GM19025 (cell line): ENCODE results near the gene OR2AJ1.

Experiments used
- ATAC-seq: cut with Tn5 transposase; IDR thresholded peaks from one replicate; pipeline ENCODE4 v1.9.1; 2021; ENCODE audit warnings: mild to moderate bottlenecking, low read depth, moderate library complexity; ENCODE audit not compliant: unreplicated experiment

The OR2AJ1 gene, protein sequence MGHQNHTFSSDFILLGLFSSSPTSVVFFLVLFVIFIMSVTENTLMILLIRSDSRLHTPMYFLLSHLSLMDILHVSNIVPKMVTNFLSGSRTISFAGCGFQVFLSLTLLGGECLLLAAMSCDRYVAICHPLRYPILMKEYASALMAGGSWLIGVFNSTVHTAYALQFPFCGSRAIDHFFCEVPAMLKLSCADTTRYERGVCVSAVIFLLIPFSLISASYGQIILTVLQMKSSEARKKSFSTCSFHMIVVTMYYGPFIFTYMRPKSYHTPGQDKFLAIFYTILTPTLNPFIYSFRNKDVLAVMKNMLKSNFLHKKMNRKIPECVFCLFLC

GRCh38 chr1:247924868-247925267 is at the start of gene OR2AJ1:
Gene OR2AJ1 (plus strand): TSS chr1:247924889. CDS start chr1:247933769, 8,880 bp downstream.
- no peak for ATAC-seq

- no peak for ATAC-seq
Measured at GRCh38 chr1:247883346-247883745, 41.3 kb upstream of the OR2AJ1 start.

- ATAC-seq: no peak
Measured at GRCh38 chr1:247884797-247885413, 39.8 kb upstream of the OR2AJ1 start.

DNA sequence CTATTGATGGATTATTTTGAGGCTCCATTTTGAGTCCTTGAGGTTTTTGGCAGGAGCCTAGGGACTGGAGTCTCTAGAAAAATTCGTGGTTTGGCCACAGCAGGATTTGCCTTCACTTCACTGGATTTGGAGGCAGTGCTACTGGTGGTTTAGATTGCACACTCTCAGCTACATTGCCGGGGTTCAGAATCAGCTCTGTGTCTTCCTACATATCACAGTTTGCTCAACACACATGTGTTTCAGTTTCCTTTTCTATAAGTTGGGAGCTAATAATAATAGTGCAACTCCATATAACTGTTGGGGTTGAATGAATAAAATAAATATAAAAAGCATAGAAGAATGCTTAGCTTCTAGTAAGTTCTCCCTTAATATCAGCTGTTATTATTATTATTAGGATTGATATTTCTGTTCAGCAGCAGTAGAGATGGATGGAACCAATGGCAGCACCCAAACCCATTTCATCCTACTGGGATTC is 29.5 kb upstream of the OR2AJ1 start, which contains the start of gene OR2W3:
Gene OR2W3, plus strand, starts transcription at position 425 of the 475 bp plus-strand sequence. Its CDS starts 0 bp downstream, at position 425.
- no peak for ATAC-seq

DNA sequence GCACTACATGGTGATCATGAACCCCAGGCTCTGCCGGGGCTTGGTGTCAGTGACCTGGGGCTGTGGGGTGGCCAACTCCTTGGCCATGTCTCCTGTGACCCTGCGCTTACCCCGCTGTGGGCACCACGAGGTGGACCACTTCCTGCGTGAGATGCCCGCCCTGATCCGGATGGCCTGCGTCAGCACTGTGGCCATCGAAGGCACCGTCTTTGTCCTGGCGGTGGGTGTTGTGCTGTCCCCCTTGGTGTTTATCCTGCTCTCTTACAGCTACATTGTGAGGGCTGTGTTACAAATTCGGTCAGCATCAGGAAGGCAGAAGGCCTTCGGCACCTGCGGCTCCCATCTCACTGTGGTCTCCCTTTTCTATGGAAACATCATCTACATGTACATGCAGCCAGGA is 28.7 kb upstream of the OR2AJ1 start:
- no peak for ATAC-seq

DNA sequence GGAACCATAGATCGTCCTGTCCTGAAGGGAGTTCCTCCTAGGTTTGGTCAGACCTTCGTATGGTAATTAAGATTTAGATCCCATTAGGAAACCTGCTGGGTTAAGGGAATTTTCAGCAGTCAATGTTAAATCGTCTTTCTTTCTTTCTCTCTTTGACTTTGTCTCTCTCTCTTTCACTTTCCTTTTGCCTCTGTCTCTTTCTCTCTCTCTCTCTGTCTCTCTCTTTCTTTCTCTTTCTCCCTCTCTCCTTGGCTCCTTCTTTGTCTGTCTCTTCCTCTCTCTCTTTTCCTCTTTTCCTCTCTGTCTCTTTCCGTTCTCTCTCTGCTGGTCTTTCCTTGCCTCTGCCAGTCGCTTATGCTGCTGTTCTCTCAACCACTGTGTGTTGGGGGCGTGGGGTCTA is 20.6 kb upstream of the OR2AJ1 start:
- ATAC-seq: no peak

GRCh38 chr1:247905181-247905580 is 19.5 kb upstream of the OR2AJ1 start:
- no peak for ATAC-seq

DNA sequence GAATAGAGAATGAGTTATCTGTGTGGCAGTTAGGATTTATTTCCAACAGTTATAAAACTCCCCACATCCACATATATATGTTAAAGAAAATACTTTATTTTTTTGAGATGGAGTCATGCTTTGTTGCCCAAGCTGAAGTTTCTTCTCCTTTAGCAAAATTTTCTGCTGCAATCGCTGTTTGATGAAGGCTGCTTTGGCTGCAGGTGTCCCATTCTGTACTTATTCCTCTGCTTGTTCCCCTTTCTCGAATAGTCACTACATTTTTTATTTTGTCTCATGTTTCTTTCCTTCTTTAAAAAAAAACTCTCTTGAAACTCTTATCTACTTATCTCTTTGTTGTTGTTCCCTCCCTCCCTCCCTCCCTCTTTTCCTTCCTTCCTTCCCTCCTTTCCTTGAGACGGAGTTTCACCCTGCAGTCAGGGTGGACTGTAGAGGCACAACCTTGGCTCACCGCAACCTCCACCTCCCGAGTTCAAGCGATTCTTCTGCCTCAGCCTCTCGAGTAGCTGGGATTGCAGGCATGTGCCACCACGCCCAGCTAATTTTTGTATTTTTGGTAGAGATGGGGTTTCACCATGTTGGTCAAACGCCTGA is 18.7 kb upstream of the OR2AJ1 start:
- no peak for ATAC-seq

DNA sequence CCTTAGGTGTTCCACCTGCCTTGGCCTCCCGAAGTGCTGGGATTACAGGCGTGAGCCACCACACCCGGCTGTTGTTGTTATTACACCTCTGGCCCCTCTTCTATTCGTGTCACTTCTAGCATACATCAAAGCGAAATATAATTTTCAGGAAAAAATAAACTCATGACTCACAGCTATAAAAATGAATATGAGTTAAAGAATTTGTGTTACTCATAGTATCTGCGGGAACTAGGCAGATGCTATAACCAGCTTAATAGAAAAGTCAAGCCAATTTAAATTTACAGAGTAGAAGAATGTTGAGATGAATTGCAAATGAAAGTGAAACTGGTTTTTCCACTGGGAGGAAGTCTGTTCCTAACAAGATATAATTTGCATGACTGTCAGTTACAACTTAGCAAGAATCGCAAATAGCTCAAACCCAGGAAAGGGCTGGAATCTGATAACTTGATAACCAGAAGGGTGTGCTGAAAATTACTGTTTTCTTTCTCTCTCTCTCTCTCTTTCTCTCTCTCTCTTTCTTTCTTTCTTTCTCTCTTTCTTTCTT is 18.1 kb upstream of the OR2AJ1 start:
- ATAC-seq: no peak

- no peak for ATAC-seq
Measured at GRCh38 chr1:247908766-247909165, 15.9 kb upstream of the OR2AJ1 start.

DNA sequence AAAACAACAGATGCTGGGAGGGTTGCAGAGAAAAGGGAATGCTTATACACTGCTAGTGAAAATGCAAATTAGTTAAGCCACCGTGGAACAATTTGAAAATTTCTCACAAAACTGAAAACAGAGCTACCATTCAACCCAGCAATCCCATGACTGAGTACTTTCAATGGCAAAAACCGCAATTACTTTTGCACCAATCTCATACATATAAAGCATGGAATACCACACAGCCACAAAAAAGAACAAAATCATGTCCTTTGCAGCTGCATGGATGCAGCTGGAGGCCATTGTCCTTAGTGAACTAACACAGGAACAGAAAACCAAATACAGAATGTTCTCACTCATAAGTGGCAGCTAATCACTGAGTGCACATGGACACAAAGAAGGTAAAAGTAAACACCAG is 10.9 kb upstream of the OR2AJ1 start:
- no peak for ATAC-seq

- no peak for ATAC-seq
Measured at GRCh38 chr1:247914941-247915662, 9.6 kb upstream of the OR2AJ1 start.

DNA sequence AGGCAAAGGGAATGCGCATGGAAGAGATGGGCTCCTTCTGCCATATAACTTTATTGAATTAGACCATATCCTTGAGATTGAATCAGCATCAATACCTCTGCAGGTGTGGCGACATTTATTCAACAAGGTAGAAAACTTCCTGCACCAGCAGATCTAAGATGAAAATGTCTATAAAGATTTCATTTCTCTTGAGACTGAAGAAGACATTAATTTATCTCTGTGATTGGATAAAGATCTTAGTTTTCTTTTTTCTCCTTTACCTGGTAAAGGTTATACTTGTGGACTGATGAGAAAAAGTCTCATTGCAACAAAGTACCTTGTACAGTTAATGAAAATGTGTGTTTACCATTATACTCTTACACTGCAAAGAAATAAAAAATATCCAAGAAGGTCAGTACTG is 4.7 kb upstream of the OR2AJ1 start, which contains the start of gene OR2T8:
Gene OR2T8, plus strand, starts transcription at position 301 of the 400 bp plus-strand sequence. CDS start 766 bp downstream, outside the sequence.
- no peak for ATAC-seq

GRCh38 chr1:247923941-247924340 is 748 bp upstream of the OR2AJ1 start:
- no peak for ATAC-seq

DNA sequence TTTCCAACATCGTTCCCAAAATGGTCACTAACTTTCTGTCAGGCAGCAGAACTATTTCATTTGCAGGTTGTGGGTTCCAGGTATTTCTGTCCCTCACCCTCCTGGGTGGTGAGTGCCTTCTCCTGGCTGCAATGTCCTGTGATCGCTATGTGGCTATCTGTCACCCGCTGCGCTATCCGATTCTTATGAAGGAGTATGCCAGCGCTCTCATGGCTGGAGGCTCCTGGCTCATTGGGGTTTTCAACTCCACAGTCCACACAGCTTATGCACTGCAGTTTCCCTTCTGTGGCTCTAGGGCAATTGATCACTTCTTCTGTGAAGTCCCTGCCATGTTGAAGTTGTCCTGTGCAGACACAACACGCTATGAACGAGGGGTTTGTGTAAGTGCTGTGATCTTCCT is 9.3 kb downstream of the OR2AJ1 start:
- no peak for ATAC-seq

- no peak for ATAC-seq
Measured at GRCh38 chr1:247935781-247936180, 11.1 kb downstream of the OR2AJ1 start.

- ATAC-seq: no peak
Measured at GRCh38 chr1:247936415-247936814, 11.7 kb downstream of the OR2AJ1 start.

- peak; percentile 99 for ATAC-seq
Measured at GRCh38 chr1:247936965-247937734, 12.5 kb downstream of the OR2AJ1 start.

DNA sequence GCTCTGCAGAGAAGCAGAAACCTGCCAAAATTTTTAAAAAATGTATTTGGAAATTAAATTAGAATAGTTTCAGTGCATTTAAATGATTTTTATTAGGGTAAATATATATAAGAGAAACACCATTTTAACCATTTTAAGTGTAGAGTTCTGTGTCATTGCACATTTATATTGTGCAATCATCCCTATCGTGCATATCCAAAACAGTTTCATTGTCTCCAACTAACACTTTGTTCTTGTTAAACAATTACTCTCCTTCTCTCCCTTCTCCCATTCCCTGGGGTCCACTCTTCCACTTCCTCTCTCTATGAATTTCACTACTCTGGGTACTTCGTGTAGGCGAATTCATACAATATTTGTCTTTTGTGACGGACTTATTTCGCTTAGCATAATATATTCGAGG is 17.9 kb downstream of the OR2AJ1 start:
- no peak for ATAC-seq

GRCh38 chr1:247948558-247948957 is 23.9 kb downstream of the OR2AJ1 start, which contains the start of gene OR2L8:
Gene OR2L8 (plus strand): TSS chr1:247948858. CDS start chr1:247948858, 0 bp downstream.
- ATAC-seq: no peak
